Measurements from ENCODE around the gene APOBEC2. TPM values are rescaled to one million over a fixed set of nuclear protein-coding genes. Genes with fewer than 3 reads are reported as not detected.

Gene APOBEC2
- polyA plus RNA-seq, 1 donor (not counting 4 experiments of a cell fraction or from before 2014, with no cell fraction given) = 0.05 TPM

DNA sequence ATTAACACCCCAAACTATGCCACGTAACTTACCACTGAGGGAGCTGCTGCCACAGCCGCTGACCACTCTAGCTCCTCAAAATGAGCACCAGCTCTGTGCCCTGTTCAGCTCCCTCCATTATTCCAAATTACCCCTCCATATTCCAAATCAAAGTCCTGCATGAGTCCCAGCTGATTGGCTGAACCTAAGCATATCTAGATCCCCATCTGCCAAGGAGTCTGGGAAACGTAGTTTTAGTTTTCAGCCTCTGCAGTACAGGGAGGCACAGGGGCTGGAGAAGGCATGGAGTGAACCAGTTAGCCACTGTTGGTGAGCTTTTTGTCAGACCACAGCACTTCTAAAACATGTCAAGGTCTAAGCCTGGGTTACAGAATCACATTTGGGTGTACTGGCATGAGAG is 29.9 kb upstream of the APOBEC2 start:
- Histone ChIP-seq H3K4me1 (ENCODE audit: control insufficient read depth, extremely low read depth, insufficient read depth, low read length) (peaks cover 39% of the 10 kb centered on the region), H3K36me3 (ENCODE audit: control insufficient read depth in 2 of 2, extremely low read depth in 1 of 2, insufficient read depth in 2 of 2, low read length in 2 of 2) (no peaks in the 10 kb centered on the region), H3K4me2 (ENCODE audit: control insufficient read depth, extremely low read depth, insufficient read depth, low read depth, low read length) (no peak overlapping the region), H4K20me1 (ENCODE audit: control insufficient read depth, extremely low read depth, insufficient read depth, low read length) (no peaks in the 10 kb centered on the region), H3K4me3 (ENCODE audit: control insufficient read depth in 2 of 3, extremely low read depth in 1 of 3, insufficient read depth in 2 of 3, low read depth in 1 of 3, low read length in 3 of 3) (no peak overlapping the region), H3K9me3 (ENCODE audit: control insufficient read depth, low read depth, low read length) (peaks cover 2% of the 10 kb centered on the region), H3K27me3 (ENCODE audit: control insufficient read depth, extremely low read depth, insufficient read depth, low read length) (no peaks in the 10 kb centered on the region), H3K27ac (ENCODE audit: control insufficient read depth, insufficient read depth, low read length) (no peak overlapping the region), H3K9ac (ENCODE audit: control insufficient read depth, extremely low read depth, insufficient read depth, low read length) (no peak overlapping the region), H3K9me1 (ENCODE audit: control insufficient read depth, extremely low read depth, insufficient read depth, low read length) (no peaks in the 10 kb centered on the region), H3K79me2 (ENCODE audit: control insufficient read depth, insufficient read depth, low read length) (no peaks in the 10 kb centered on the region), H2AFZ (ENCODE audit: control insufficient read depth, low read length) (no peak overlapping the region)
- dilution Hi-C loops (cut with MboI; ENCODE audit: extremely low pct_ligation_motif_present, low sequenced_read_pairs) = no loop called here
- no peak for DNase-seq (ENCODE audit: low read depth, low spot score)
- no peak for TF ChIP-seq EZH2 (IDR thresholded peaks at IDR 0.05; ENCODE audit: low read length)
- TF ChIP-seq, protein P1, sequence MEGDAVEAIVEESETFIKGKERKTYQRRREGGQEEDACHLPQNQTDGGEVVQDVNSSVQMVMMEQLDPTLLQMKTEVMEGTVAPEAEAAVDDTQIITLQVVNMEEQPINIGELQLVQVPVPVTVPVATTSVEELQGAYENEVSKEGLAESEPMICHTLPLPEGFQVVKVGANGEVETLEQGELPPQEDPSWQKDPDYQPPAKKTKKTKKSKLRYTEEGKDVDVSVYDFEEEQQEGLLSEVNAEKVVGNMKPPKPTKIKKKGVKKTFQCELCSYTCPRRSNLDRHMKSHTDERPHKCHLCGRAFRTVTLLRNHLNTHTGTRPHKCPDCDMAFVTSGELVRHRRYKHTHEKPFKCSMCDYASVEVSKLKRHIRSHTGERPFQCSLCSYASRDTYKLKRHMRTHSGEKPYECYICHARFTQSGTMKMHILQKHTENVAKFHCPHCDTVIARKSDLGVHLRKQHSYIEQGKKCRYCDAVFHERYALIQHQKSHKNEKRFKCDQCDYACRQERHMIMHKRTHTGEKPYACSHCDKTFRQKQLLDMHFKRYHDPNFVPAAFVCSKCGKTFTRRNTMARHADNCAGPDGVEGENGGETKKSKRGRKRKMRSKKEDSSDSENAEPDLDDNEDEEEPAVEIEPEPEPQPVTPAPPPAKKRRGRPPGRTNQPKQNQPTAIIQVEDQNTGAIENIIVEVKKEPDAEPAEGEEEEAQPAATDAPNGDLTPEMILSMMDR (optimal IDR thresholded peaks at IDR 0.05 in 1 of 3, IDR thresholded peaks at IDR 0.05 in 1 of 3, conservative IDR thresholded peaks at IDR 0.05 in 1 of 3; ENCODE audit: extremely low read depth in 1 of 3, insufficient read depth in 2 of 3, low read length in 3 of 3) = no peak
- no peak for FAIRE-seq

DNA sequence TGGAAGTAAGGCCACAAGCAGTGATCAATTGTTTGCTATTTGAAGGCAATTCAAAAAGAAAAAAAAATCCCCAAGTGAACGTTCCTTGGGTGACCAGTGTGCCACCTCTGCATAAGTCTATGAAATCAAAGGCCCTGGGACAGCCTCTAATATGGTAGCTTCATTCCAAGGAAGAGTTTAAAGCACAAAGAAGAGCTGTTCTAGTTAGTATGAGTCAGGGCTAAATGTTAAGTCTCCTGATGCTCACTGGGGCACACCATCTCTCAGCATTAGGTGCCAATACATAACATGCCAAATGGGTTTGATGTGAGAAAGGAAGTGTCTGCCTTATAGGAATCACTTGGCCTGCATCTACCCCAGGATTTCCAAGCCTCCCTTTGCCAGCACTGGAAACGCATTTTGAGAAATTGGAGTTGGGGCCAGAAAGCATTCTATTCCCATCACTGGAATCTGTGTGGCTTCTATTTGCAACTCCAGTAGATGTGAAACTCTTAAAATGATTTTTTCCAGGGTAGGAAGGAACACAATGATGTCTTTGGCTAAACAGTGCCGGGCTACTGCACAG is 27.0 kb upstream of the APOBEC2 start:
- dilution Hi-C loops (cut with MboI; ENCODE audit: extremely low pct_ligation_motif_present, low sequenced_read_pairs) = no loop called here

More for the DNA sequence above, 27.0 kb upstream of the APOBEC2 start:
- TF ChIP-seq EZH2 (IDR thresholded peaks at IDR 0.05; ENCODE audit: low read length) = no peak
- TF ChIP-seq, protein P1 (optimal IDR thresholded peaks at IDR 0.05 in 1 of 3, IDR thresholded peaks at IDR 0.05 in 1 of 3, conservative IDR thresholded peaks at IDR 0.05 in 1 of 3; ENCODE audit: extremely low read depth in 1 of 3, insufficient read depth in 2 of 3, low read length in 3 of 3) = no peak
- Histone ChIP-seq H3K4me2 (ENCODE audit: control insufficient read depth, extremely low read depth, insufficient read depth, low read depth, low read length) (no peak overlapping the region), H3K4me1 (ENCODE audit: control insufficient read depth, extremely low read depth, insufficient read depth, low read length) (peaks cover 48% of the 10 kb centered on the region), H3K79me2 (ENCODE audit: control insufficient read depth, insufficient read depth, low read length) (no peaks in the 10 kb centered on the region), H3K27me3 (ENCODE audit: control insufficient read depth, extremely low read depth, insufficient read depth, low read length) (no peaks in the 10 kb centered on the region), H3K9ac (ENCODE audit: control insufficient read depth, extremely low read depth, insufficient read depth, low read length) (no peak overlapping the region), H4K20me1 (ENCODE audit: control insufficient read depth, extremely low read depth, insufficient read depth, low read length) (no peaks in the 10 kb centered on the region), H3K27ac (ENCODE audit: control insufficient read depth, insufficient read depth, low read length) (no peak overlapping the region), H3K9me1 (ENCODE audit: control insufficient read depth, extremely low read depth, insufficient read depth, low read length) (no peaks in the 10 kb centered on the region), H3K4me3 (ENCODE audit: control insufficient read depth in 2 of 3, extremely low read depth in 1 of 3, insufficient read depth in 2 of 3, low read depth in 1 of 3, low read length in 3 of 3) (no peak overlapping the region), H3K9me3 (ENCODE audit: control insufficient read depth, low read depth, low read length) (no peaks in the 10 kb centered on the region), H3K36me3 (ENCODE audit: control insufficient read depth in 2 of 2, extremely low read depth in 1 of 2, insufficient read depth in 2 of 2, low read length in 2 of 2) (no peaks in the 10 kb centered on the region), H2AFZ (ENCODE audit: control insufficient read depth, low read length) (no peak overlapping the region)
- no peak for FAIRE-seq
- no peak for DNase-seq (ENCODE audit: low read depth, low spot score)
